Measurements from ENCODE around the gene EFHC2.
"Not testable (repeated sequence)": the region's sequence is repeated elsewhere in the genome, so short reads cannot be mapped to it uniquely, and the experiment has no call there.

The EFHC2 gene

DNA sequence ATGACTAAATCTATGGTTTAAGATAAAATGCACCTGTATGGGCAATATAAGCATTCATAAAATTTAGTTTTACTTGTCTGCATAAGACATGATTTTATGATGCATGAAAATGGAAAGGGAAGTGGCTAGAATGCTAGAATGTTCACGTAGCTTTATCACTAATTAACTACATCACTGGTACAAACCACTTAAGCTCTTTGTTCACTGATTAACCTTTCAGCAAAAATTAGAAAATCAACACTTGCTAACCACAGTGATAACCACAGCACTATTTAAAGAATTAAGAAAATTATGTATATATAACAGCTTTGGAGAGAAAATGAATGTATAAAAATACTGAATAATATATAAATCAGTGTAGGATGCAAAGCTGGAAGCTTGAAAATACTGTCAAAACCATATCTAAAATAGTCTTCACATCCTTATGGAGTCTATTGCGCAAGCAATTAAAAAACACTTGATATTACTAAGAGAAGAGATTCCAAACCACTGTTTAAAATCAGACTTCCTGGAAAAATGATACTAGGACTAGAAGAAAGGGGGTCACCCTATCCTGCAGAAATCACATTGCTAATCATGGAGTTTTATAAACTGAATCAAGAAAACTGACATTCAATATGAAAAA is 51.9 kb downstream of the EFHC2 start:
- DNase-seq (ENCODE audit: low read depth in 1 of 2, low spot score in 1 of 2) = no peak

DNA sequence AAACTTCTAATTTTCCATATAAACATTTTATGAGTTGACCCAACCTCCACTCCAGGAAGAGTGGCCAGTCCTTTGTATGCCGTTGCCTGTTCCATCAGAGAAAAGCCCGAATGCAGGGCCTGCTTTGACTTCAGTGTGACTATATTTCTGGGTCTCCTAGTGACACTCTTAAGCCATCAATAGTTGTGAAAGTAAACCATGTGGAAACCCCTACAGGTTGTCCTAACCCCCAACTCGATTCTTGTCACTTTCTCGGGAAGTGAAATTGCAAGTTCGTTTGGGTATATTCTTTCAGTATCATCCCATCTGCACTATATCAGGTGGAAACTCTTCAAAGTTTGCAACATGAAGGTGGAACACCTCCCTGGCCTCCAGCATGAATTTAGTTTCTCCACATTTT is 52.8 kb downstream of the EFHC2 start:
- DNase-seq (ENCODE audit: low read depth in 1 of 2, low spot score in 1 of 2) = no peak

DNA sequence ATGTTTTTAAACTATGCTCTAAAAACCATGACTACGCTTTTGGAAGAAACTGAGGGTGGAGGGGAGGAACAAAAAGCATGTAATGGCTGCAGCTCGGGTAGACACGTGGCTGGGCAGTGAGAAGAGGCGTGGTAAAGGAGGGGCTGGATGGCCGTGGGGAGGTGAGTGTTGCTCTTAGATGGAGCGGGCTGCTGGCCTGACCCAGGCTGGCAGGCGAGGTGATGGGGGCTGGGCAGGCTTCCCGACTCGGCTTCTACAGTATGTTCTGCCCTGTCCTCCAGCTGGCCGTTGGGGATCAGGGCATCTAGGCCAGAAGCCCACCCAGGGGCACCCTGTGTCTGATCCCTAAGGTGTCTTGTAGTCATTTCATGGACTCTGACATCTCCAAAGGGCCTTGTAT is 60.7 kb downstream of the EFHC2 start:
- DNase-seq (ENCODE audit: low read depth in 1 of 2, low spot score in 1 of 2) = no peak

DNA sequence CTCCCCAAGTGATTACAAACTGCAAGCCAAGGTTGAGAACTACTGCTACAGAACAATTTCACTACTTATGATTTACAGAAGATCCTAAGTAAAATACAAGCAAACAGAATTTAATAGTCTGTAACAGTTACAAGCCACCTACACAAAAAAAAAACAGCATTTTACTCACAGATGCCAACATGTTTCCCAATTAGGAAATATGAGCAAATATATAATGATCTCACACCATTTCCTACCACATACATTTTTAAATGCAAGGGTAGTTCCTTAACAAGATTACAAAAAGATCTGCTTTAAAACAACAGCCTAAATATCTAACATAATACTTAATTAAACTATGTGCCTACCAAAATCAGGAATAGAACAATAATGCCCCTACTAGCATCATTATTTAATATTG is 63.4 kb downstream of the EFHC2 start:
- DNase-seq (ENCODE audit: low read depth in 1 of 2, low spot score in 1 of 2) = no peak

DNA sequence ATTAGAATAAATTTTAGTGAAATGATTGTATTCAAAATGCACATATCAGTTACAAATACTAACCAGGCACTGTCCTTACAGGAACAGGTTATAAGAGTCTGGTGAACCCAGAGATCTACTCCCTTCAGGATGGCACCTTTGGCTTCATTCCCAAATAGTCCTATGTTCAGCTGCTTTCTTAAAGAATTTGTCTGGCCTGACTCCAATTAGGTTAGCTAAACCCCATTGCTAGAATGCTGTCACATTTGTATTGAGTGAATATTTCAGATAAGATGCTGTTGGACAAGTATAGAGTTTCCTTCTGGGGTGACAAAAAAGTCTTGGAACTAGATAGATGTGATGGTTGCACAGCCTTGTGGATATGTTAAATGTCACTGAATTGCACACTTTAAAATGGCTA is 69.4 kb downstream of the EFHC2 start:
- no peak for DNase-seq (ENCODE audit: low read depth in 1 of 2, low spot score in 1 of 2)

DNA sequence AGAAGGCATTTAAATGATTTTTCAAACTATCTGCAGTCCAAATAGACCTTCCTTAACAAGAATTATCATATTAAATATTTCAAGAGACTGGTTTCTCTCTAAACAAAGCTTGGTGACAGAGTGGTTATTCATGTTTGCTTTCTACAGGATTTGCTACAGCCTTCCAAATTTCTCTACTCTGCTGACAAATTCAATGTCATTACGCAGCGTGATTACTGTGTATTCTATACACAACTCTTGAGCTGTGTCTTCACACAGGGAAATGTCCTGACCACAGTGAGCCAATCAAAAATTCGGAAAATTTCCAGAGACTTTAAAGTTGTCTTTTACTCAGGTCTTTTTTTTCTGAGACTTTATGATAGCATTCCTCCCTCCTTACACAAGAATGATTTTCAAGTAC is 75.6 kb downstream of the EFHC2 start:
- DNase-seq (ENCODE audit: low read depth in 1 of 2, low spot score in 1 of 2) = no peak

DNA sequence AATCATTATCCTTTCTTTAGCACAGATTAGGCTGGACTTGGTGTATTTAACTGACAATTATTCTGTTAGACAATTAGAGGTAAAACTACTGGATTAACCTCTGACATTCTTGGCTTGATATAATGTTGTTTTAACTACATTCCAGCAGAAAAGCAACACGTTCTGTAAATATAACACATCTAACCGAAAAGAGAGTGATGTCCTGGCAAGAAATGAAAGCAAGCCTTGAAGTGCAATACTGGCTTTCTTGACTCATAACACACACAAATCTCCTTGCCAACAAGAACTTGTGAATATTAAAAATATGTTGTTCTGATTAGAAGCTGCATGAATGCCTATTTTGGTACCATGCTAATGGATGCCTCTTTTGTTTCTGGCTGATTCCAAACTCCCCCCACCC is 76.4 kb downstream of the EFHC2 start:
- no peak for DNase-seq (ENCODE audit: low read depth in 1 of 2, low spot score in 1 of 2)

DNA sequence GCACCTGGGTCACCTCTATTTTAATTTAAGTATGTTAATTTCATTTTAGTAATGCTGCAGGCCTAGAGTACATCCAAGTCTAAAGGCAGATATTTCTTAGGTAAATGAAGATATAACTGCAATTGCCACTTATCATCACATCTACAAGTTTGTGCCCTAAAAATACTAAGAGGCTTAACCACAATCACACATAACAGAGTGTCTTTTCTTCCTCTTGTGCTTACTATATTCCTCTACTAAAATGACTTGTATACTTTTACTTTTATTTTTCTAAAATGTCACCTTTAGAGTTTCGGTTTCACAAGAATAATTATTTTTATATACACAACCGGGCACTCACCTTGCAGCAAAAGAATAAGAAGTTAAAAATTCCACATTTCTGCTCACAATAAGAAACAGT is 77.9 kb downstream of the EFHC2 start:
- no peak for DNase-seq (ENCODE audit: low read depth in 1 of 2, low spot score in 1 of 2)

DNA sequence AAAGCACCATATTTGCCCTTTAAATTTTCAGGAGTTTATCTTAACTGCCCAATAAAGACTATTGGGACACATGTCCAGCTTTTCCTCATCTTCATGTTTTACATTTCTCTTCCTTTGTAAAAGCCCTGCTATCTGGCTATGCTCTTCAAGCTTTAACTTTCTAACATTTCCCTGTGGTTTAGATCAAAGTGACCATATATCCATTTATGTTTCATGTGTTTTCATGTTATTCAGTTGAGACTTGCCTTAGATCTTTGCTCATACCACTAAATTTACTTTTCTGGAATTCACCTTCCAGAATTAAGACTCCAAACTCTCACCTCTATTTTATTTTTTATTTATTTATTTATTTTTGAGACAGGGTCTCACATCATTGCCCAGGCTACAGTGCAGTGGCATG is 78.5 kb downstream of the EFHC2 start:
- no peak for DNase-seq (ENCODE audit: low read depth in 1 of 2, low spot score in 1 of 2)

DNA sequence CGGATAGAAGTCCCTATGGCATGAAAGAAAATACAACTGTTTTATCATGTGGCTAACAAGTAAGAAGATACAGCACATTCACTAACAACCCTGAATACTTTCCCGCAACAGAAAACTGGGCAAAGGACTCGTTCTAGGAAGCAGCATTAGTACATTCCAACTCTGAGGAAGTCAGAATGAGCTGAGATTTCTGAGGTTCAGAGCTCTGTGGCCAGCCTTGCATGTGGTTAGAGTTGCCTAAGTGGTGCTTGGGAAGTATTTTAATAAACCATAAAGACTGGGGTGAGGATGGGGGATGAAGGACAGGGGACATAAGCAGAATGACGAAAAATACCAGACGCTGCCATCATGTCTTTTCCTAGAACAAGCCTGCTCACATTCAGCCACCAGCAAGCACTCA is 82.2 kb downstream of the EFHC2 start:
- no peak for DNase-seq (ENCODE audit: low read depth in 1 of 2, low spot score in 1 of 2)

DNA sequence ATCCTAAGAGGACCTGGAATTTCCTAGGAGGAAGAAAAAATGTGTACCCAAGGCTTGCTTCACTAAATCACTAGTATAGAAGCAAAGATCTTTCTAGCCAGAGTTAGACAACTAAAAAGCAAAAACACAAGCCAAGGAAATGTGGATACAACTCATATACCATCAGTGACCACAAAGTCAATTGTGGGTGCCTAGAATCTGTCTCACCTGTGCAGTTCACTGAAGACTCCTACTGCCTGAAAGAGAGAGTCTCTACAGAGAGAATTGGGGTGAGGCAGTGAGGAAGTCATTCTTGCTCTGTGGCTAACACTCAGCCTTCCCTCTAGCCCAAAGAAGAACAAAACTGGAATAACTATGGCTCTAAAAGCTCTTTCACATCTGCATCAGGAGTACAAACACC is 82.9 kb downstream of the EFHC2 start:
- no peak for DNase-seq (ENCODE audit: low read depth in 1 of 2, low spot score in 1 of 2)

DNA sequence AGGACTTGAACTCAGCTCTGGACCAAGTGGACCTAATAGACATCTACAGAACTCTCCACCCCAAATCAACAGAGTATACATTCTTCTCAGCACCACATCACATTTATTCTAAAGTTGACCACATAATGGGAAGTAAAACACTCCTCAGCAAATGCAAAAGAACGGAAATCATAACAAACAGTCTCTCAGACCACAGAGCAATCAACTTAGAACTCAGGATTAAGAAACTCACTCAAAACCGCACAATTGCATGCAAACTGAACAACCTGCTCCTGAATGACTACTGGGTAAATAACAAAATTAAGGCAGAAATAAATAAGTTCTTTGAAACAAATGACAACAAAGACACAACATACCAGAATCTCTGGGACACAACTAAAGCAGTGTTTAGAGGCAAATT is 87.7 kb downstream of the EFHC2 start:
- DNase-seq (ENCODE audit: low read depth in 1 of 2, low spot score in 1 of 2) = not testable (repeated sequence)

DNA sequence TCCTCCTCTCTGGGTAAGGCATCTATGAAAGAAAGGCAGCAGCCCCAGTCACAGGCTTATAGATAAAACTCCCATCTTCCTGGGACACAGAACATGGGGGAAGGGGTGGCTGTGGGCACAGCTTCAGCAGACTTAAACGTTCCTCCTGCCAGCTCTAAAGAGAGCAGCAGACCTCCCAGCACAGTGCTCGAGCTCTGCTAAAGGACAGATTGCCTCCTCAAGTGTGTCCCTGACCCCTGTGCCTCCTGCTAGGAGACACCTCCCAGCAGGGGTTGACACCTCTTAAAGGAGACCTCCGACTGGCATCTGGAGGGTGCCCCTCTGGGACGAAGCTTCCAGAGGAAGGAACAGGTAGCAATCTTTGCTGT is 89.9 kb downstream of the EFHC2 start:
- no peak for DNase-seq (ENCODE audit: low read depth in 1 of 2, low spot score in 1 of 2)

DNA sequence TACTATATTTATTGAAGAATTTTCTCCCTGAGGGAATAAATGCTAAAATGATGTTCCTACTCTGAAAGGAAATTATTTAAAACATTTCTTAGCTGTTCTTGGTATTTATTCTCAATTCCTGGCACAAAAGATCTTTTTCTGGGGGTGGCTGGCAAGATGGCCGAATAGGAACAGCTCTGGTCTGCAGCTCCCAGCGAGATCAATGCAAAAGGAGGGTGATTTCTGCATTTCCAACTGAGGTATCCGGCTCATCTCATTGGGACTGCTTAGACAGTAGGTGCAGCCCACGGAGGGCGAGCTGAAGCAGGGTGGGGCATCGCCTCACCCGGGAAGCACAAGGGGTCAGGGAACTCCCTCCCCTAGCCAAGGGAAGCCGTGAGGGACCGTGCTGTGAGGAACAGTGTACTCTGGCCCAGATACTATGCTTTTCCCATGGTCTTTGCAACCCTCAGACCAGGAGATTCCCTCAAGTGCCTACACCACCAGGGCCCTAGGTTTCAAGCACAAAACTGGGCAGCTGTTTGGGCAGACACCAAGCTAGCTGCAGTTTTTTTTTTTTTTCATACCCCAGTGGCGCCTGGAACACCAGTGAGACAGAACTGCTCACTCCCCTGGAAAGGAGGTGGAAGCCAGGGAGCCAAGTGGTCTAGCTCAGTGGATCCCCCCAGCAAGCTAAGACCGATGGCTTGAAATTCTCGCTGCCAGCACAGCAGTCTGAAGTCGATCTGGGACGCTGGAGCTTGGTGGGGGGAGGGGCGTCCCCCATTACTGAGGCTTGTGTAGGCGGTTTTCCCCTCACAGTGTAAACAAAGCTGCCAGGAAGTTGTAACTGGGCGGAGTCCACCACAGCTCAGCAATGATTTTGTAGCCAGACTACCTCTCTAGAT is 90.5 kb downstream of the EFHC2 start:
- DNase-seq (ENCODE audit: low read depth in 1 of 2, low spot score in 1 of 2) = peak; percentile 1 to 21

DNA sequence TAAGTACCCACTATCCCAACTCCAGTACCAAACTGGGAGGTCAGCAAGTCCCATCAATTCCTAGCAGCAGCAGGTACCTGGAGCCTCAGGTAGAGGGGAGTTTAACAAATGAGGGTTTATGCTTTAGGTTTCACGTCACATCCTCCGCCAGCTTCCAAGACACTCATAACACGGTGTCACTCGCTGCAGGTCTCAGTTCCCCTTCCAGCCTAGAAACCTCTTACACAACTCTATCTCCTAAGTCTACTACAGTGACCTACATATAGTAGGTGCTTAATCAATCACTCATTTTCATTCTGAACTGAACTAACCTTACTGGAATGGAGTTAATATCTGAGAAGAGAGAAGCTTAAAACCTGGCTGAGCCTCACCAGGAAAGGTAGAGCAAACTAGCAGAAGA is 96.0 kb downstream of the EFHC2 start:
- DNase-seq (ENCODE audit: low read depth in 1 of 2, low spot score in 1 of 2) = no peak

DNA sequence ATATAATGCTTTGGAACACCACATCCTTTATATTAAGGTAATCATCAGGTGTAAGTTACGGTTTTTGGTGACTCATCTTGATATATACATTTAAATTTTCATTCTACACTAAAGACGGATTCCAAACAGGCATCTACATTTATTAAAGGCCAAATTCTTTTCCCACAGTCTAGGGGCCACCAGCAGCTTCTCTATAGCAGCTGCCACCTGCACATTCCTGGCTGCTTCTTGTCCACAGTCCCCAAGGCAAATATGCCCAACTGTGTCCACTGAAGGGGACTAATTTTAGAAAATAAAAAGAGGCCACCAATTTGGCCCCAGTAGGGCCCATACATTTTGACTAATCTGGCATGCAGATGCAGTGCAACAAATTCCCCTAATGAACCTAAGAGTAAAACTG is 96.6 kb downstream of the EFHC2 start:
- DNase-seq (ENCODE audit: low read depth in 1 of 2, low spot score in 1 of 2) = no peak

DNA sequence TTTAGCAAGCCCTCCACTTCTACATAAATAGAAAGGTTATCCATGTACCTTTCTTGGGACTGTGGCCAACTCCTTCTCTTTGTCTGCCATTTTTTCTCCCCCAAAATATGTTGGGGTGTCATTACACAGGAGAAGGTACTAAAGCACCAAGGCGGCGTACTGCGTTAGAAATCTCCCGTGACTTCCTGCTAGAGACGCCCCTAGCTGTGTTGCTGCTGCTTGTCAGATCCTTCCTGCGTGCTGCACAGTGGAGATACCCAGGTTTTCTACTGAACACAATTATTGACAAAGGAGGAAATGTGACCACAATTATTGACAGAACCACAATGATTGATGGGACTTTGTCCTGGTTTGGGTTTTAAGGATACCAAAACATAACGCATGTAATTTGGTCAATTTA is 97.7 kb downstream of the EFHC2 start:
- no peak for DNase-seq (ENCODE audit: low read depth in 1 of 2, low spot score in 1 of 2)

DNA sequence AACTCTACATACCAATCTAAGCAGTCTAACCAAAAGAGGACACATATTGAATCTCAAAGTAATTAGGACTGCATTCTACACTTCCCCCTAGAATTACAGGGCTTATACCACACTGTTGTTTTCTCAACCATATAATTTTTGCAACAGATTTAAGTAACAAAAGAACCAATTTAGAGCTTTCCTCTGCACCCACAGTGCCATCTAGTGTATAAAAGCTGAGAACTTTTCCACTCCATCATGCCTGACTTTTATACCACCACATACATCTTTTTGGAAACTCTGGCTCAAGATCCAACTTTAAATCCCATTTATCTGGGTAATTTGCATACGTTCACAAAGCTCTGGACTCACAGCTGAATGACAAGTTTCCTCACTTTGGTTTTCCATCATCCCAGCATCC is 99.5 kb downstream of the EFHC2 start:
- no peak for DNase-seq (ENCODE audit: low read depth in 1 of 2, low spot score in 1 of 2)

DNA sequence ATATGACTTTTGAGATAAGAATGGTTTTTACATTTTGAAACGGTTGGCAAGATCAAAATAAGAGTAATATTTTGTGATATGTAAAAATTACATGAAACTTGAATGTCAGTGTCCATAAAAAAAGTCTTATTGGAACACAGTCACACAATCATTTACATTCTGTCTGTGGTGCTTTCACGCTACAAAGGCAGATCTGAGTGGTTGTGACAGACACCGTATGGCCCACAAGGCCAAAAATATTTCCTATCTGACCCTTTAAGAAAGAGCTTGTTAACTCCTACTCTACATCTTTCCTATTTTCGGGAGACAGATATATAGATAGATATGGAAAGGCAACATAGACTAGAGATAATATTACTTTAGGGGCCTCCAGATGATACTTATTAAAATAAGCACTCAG is 101.9 kb downstream of the EFHC2 start:
- DNase-seq (ENCODE audit: low read depth in 1 of 2, low spot score in 1 of 2) = no peak

DNA sequence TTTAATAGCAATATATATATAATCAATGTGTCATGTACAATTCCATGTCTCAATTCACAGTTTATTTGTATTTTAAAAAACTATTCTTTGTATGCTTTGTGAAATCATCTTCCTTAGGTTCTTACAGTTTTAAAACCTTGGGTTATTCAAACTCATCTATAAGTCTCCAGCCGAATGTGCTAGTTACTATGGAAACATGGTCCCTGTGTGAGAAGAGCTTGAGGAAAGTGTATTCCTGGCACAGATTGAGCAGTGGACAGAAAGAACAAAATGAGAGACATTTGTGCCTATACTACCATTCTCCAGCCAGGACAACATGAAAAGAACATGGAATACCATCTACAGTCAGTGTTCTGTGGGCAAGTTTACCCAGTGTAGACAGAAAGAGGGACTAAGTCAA is 103.4 kb downstream of the EFHC2 start:
- DNase-seq (ENCODE audit: low read depth in 1 of 2, low spot score in 1 of 2) = no peak

DNA sequence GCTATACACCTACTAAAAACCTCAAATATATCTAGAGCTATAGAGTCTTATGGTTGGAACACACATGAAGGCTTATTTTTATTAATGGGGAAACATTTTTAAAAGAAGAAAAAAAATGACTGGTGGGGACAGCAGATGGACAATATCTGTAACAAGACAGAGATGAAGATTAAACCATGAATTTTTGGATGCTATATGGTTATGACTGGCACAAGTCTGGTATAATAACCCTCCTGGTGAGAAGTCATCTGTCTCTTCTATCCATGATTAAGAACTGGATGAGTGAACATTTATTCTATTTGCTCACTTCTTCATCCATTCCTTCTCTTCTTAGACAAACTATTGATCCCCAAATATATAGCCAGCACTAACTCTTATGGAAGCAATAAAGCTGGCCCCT is 104.4 kb downstream of the EFHC2 start:
- no peak for DNase-seq (ENCODE audit: low read depth in 1 of 2, low spot score in 1 of 2)

DNA sequence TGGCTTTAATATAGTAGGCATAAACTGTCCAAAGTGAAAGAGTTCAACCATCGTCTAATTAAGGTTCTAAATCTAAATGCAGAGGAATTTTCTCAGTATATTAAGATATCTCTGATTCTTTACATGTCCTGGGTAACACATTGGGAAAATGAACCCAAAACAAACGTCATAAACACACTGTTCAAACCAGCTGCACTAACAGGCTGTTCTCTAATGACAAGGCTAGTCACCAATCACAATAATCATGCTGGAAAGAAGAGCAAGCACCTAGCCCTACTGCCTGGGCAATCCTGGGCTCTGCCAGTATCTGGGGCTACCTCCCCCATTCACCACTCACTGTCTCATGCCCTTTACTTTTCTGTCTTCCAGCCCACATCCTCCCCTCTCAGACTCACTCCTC is 107.9 kb downstream of the EFHC2 start:
- DNase-seq (ENCODE audit: low read depth in 1 of 2, low spot score in 1 of 2) = no peak

DNA sequence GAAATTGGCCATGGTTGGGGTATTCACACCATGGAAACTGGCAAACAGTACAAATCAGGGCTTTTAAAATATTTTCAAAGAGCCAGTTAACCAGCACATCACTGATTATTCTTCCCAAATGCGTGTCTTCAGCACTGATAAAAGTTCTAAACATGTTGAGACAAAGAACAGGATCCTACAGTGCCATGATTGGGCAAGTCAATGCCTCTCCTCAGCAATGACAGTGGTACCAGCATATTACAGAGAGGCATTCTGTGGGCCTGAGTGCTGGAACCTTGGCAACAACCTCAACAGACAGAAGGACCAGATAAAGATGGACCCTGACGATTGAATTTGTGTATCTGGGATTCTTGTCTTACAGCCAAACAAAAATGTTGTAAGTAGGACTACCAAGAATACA is 108.9 kb downstream of the EFHC2 start:
- DNase-seq (ENCODE audit: low read depth in 1 of 2, low spot score in 1 of 2) = no peak
